PC-9 (cell line): ENCODE measurements around the gene ABCC6. TPM values are rescaled to one million over a fixed set of nuclear protein-coding genes. Genes with fewer than 3 reads are reported as not detected.
"Not testable (repeated sequence)": the region's sequence is repeated elsewhere in the genome, so short reads cannot be mapped to it uniquely, and the experiment has no call there.

Experiments
- BruUV-seq: library from RNA; stranded (reverse); fragments of 400-500 nt; replicated peaks from 2 replicates; lab custom pipeline; 2021; lab: Mats Ljungman, UMichigan
- CTCF ChIA-PET: fragments of 300-600 bp; sonication (Branson Sonifier 250); formaldehyde crosslinking; loops from one replicate; lab custom pipeline; 2022; ENCODE audit warnings: antibody characterized with exemption; lab: Charles Lee
- POLR2A ChIA-PET: fragments of 300-600 bp; sonication (Branson Sonifier 250); formaldehyde crosslinking; loops from one replicate; lab custom pipeline; 2022; ENCODE audit warnings: antibody characterized with exemption; ENCODE audit not compliant: unreplicated experiment; lab: Charles Lee
- DNase-seq, 2 experiments: peaks; one replicate each; pipeline versions ENCODE4 v3.0.0 to v3.0.0-alpha.2; 2015 to 2022; ENCODE audit warnings: mixed read lengths in 1 of 2
- H2AFZ ChIP-seq: fragments of 200-600 bp; sonication (generic); 2 replicates; pipeline ENCODE4 v1.8.1; 2017; ENCODE audit warnings: antibody characterized with exemption
- H3F3A ChIP-seq: fragments of 200-600 bp; sonication (generic); 2 replicates; pipeline ENCODE4 v1.8.1; 2017; ENCODE audit warnings: antibody characterized with exemption, mild to moderate bottlenecking, low read depth; ENCODE audit not compliant: insufficient read depth
- H3K27ac ChIP-seq: fragments of 200-600 bp; sonication (generic); 2 replicates; pipeline ENCODE4 v1.6.1; 2016; ENCODE audit warnings: mixed run types
- H3K27me3 ChIP-seq: fragments of 200-600 bp; sonication (generic); 2 replicates; pipeline ENCODE4 v1.6.1; 2016; ENCODE audit warnings: low read depth, mixed run types; ENCODE audit not compliant: insufficient read depth
- H3K36me3 ChIP-seq: fragments of 200-600 bp; sonication (generic); 2 replicates; pipeline ENCODE4 v1.6.1; 2016; ENCODE audit warnings: low read depth, mixed run types
- H3K4me1 ChIP-seq: fragments of 200-600 bp; sonication (generic); replicated peaks from 2 replicates; pipeline ENCODE4 v1.6.1; 2016; ENCODE audit warnings: mixed run types; ENCODE audit not compliant: insufficient read depth
- H3K4me2 ChIP-seq: fragments of 200-600 bp; sonication (generic); 2 replicates; pipeline ENCODE4 v1.6.1; 2017; ENCODE audit warnings: mixed run types
- H3K4me3 ChIP-seq: fragments of 200-600 bp; sonication (generic); 2 replicates; pipeline ENCODE4 v1.6.1; 2016; ENCODE audit warnings: mixed run types
- H3K79me2 ChIP-seq: fragments of 200-600 bp; sonication (generic); 2 replicates; pipeline ENCODE4 v1.6.1; 2017; ENCODE audit warnings: low read depth, mixed run types
- H3K9me2 ChIP-seq: fragments of 200-600 bp; sonication (generic); 2 replicates; pipeline ENCODE4 v1.8.1; 2017; ENCODE audit warnings: mild to moderate bottlenecking; ENCODE audit not compliant: insufficient read depth
- H3K9me3 ChIP-seq: fragments of 200-600 bp; sonication (generic); 2 replicates; pipeline ENCODE4 v1.8.1; 2016; ENCODE audit warnings: low read depth; ENCODE audit not compliant: insufficient read depth
- H4K20me1 ChIP-seq: fragments of 200-600 bp; sonication (generic); 2 replicates; pipeline ENCODE4 v1.8.1; 2017; ENCODE audit not compliant: insufficient read depth
- EZH2 ChIP-seq: fragments of 200-600 bp; sonication (generic); IDR thresholded peaks from 2 replicates; pipeline ENCODE4 v1.8.0; 2017; ENCODE audit warnings: antibody characterized with exemption, low read depth
- intact Hi-C: fragments of 100-400 bp; cut with micrococcal nuclease; formaldehyde crosslinking; loops from one replicate; pipeline ENCODE4 v1.10.0; 2022; ENCODE audit not compliant: unreplicated experiment
- total RNA-seq: library from RNA; stranded (reverse); gene quantifications from 2 replicates; pipeline ENCODE4 v1.2.3, GENCODE V29; 2021
- TF ChIP-seq, protein P1 (sequence below): fragments of 200-600 bp; sonication (generic); conservative IDR thresholded peaks from 2 replicates; pipeline ENCODE4 v1.6.1; 2017; ENCODE audit warnings: mixed run types, antibody characterized with exemption, mild to moderate bottlenecking, moderate library complexity

The ABCC6 gene
- total RNA-seq, 1 experiment from 2014 or later, result 2.8 TPM

DNA sequence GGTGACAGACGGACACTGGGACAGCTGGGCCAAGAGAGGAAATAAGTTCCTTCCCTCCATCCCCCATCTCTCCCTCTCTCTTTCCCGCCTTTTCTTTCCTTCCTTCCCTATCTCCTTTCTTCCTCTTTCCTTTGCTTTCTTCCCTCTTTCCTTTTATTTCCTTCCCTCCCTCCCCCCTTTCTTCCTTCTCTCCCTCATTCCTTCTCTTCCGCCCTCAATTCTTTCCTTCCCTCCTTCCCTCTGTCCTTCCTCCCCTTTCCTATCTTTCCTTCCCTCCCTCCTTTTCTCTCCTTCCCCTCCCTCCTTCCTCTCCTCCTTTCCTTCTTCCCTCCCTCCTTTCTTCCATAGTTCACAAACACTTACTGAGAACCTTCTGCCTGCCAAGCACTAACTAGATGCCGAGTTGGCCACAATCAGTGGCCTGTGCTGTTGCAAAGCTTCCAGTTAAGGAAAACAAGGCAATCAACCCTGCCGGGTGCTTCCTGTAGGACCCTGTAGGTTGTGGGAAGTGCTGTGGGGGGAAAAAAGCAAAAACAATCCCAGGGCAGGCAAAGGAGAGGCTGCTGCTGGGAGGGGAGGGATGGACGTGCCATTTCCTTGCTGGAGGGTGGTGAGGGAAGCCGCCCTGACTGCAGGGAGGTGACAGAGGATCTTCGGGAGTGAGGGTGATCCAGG is 31.7 kb downstream of the ABCC6 start:
- no peaks in the 10 kb centered on the region for H3F3A ChIP-seq
- no peaks in the 10 kb centered on the region for H3K4me1 ChIP-seq
- no peak overlapping the region for H2AFZ ChIP-seq
- POLR2A ChIA-PET, result no interaction called here
- H4K20me1 ChIP-seq, result no peaks in the 10 kb centered on the region
- H3K4me2 ChIP-seq, result no peak overlapping the region
- no peaks in the 10 kb centered on the region for H3K36me3 ChIP-seq
- BruUV-seq, result no TSS peak
- H3K27me3 ChIP-seq, result no peaks in the 10 kb centered on the region; the same call in 1 of the 2 replicates
- CTCF ChIA-PET, result no interaction called here
- TF ChIP-seq, protein P1, sequence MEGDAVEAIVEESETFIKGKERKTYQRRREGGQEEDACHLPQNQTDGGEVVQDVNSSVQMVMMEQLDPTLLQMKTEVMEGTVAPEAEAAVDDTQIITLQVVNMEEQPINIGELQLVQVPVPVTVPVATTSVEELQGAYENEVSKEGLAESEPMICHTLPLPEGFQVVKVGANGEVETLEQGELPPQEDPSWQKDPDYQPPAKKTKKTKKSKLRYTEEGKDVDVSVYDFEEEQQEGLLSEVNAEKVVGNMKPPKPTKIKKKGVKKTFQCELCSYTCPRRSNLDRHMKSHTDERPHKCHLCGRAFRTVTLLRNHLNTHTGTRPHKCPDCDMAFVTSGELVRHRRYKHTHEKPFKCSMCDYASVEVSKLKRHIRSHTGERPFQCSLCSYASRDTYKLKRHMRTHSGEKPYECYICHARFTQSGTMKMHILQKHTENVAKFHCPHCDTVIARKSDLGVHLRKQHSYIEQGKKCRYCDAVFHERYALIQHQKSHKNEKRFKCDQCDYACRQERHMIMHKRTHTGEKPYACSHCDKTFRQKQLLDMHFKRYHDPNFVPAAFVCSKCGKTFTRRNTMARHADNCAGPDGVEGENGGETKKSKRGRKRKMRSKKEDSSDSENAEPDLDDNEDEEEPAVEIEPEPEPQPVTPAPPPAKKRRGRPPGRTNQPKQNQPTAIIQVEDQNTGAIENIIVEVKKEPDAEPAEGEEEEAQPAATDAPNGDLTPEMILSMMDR, result no peak
- no peak for TF ChIP-seq EZH2
- no peak for DNase-seq
- H3K79me2 ChIP-seq, result no peaks in the 10 kb centered on the region
- intact Hi-C loops, result no loop called here
- no peaks in the 10 kb centered on the region for H3K9me2 ChIP-seq
- H3K9me3 ChIP-seq, result no peaks in the 10 kb centered on the region
- no peak overlapping the region for H3K27ac ChIP-seq
- no peak overlapping the region for H3K4me3 ChIP-seq

DNA sequence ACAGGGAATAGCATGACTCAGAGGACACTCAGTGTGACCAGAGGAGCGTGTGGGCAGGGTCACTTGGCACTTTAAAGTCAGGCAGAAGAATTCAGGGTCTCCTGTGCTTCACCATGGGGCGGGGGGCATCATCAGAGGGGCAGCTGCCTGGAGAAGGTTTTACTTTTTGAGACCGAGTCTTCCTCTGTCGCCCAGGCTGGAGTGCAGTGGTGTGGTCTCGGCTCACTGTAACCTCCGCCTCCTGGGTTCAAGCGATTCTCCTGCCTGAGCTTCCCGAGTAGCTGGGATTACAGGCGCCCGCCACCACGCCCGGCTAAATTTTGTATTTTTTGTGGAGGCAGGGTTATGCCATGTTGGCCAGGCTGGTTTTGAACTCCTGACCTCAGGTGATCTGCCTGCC is 32.3 kb downstream of the ABCC6 start:
- H3K27ac ChIP-seq, H3K9me3 ChIP-seq, H3K4me1 ChIP-seq, H3F3A ChIP-seq, H4K20me1 ChIP-seq, H3K79me2 ChIP-seq, H3K4me3 ChIP-seq, BruUV-seq, DNase-seq, H3K9me2 ChIP-seq, POLR2A ChIA-PET, H3K27me3 ChIP-seq, H3K4me2 ChIP-seq, H3K36me3 ChIP-seq, H2AFZ ChIP-seq, intact Hi-C loops: not testable (repeated sequence)
- CTCF ChIA-PET, result interaction anchor here (0.6 kb wide), 1 partner anchor 10 kb away, joined by 3 read pairs; no protein-coding TSS in a partner anchor

DNA sequence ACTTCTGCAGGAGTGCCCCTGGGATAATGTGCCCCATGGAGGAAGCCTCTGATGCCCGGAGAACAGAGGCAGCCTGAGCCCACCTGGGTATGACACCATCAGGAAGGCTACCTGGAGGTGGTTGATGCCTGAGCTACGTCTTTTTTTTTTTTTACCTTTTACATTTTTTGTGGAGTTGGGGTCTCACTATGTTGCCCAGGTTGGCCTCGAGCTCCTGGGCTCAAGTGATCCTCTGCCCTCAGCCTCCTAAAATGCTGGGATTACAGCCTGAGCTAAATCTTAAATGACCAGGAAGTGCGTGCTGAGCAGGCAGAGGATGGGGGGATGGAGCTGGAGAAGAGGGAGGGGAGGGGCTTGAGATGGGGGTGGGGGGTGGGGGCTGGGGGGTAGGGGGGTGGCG is 32.7 kb downstream of the ABCC6 start:
- no TSS peak for BruUV-seq
- ChIA-PET POLR2A (no interaction called here), CTCF (interaction anchor here (0.6 kb wide), 1 partner anchor 11 kb away, joined by 3 read pairs; no protein-coding TSS in a partner anchor)
- Histone ChIP-seq H3K4me3 (no peak overlapping the region), H3K4me1 (no peaks in the 10 kb centered on the region), H3K4me2 (no peak overlapping the region), H3K79me2 (no peaks in the 10 kb centered on the region), H3K27ac (no peak overlapping the region), H3K36me3 (no peaks in the 10 kb centered on the region), H2AFZ (no peak overlapping the region), H3K9me2 (no peaks in the 10 kb centered on the region), H3K9me3 (no peaks in the 10 kb centered on the region), H3F3A (no peaks in the 10 kb centered on the region), H3K27me3 (no peaks in the 10 kb centered on the region; the same call in 1 of the 2 replicates), H4K20me1 (no peaks in the 10 kb centered on the region)
- DNase-seq, result no peak
- intact Hi-C loops, result no loop called here
- TF ChIP-seq, protein P1, result no peak
- no peak for TF ChIP-seq EZH2

DNA sequence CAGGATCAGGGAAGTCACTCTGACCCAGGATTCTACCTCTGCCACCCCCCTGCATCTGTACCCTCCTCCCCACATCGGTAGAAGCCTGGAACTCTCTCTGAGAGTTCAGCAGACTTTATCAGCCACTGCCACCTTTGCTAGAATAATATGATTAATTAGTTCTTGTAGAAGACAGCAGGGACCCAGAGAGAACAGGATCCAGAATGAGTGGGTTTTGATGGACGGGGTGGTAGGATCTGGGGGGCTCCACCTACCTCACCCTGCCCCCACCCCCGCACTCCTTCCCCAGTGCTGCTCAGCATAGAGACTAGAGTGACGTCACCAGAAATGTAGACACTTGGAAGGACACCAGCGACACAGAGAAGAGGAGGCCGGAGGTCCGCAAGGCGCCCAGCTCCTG is 33.5 kb downstream of the ABCC6 start:
- H3K4me1 ChIP-seq, result no peaks in the 10 kb centered on the region
- no peaks in the 10 kb centered on the region for H3K36me3 ChIP-seq
- DNase-seq, result no peak
- ChIA-PET CTCF (no interaction called here), POLR2A (no interaction called here)
- no peak overlapping the region for H3K4me3 ChIP-seq
- no peak overlapping the region for H3K27ac ChIP-seq
- no peaks in the 10 kb centered on the region for H3K9me2 ChIP-seq
- no peaks in the 10 kb centered on the region for H4K20me1 ChIP-seq
- no peaks in the 10 kb centered on the region for H3K9me3 ChIP-seq
- H2AFZ ChIP-seq, result no peak overlapping the region
- no peaks in the 10 kb centered on the region for H3F3A ChIP-seq
- BruUV-seq, result no TSS peak
- H3K27me3 ChIP-seq, result no peaks in the 10 kb centered on the region; the same call in 1 of the 2 replicates
- no peak overlapping the region for H3K4me2 ChIP-seq
- no peaks in the 10 kb centered on the region for H3K79me2 ChIP-seq
- TF ChIP-seq EZH2, result no peak
- TF ChIP-seq, protein P1, result no peak
- intact Hi-C loops, result no loop called here
